Measurements from ENCODE around the gene BARX2.

- no peak for TF ChIP-seq POLR2A (IDR thresholded peaks at IDR 0.05; ENCODE audit: low read depth, low read length)
- TF ChIP-seq POLR2AphosphoS5 (IDR thresholded peaks at IDR 0.05; ENCODE audit: low read depth, low read length), result no peak
These were observed 26.8 kb downstream of the BARX2 start for GRCh38 chr11:129402206-129403171.

Data from GM12892 (cell line).